Embryonic facial prominence (tissue), 1 donor: ENCODE measurements around the gene EIF2S3B.

Experiments used
- DNase-seq: peaks from one replicate; pipeline ENCODE4 v3.0.0-alpha.2; 2016; ENCODE audit errors: extremely low spot score

EIF2S3B gene

DNA sequence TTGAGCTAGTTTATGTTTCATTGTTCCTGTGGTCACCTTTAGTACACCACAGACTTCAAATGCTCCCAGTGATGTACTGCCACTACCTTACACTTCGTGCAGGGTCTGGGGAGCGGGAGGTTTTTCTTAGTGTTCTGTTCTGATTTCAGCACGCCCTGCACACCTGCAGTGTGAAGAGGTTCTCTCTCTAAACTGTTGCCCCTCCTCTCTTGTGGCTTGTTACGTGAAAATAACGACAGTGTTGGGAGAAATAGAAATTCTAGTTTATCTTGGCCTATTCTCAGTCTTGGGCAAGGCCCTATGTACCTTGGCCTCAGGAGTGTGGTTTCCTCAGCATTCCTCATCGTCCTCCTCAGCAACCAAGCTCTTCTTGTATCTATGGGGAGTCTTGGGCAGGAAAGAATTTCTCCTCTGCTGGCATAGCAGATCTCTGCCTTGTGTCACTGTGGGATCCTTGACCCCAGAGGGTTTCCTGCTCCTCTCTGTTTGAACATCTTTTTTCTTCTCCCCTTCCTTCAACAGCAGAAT lies 48.6 kb downstream of the EIF2S3B start:
- DNase-seq = no peak

DNA sequence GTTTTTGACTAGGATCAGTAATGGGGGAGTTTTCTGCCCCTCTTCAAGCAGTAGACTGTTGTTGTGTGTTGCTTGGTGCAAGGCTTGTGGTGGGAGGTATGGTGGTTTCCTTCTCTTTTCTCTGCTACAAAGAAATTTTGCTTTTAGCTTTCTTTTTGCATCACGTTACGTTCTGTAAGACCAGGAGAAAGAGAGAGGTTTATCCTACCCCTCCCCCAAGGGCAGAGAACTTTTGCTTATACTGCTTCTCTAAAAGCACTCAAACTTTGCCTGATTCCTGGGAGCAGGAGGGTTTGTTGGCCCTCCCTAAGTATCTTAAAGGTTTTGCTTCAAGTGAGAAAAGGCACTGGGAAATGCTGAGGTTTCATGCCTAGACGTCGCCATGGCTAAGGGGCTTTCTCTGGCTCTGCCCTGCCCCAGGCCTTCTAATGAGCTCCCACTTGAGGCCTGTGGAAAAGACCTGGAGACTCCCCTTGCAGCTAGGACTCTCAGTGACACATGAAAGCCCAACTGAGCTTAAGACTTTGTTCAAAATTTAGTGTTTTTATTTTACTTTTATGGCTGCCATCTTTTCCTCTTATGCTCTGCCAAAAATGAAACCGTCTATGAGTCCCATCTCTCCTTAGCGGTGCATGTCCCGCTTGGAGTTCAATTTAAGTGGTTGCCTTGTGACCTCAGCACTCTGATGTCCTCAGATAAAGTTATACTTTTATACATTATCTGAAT lies 49.2 kb downstream of the EIF2S3B start:
- DNase-seq = no peak

DNA sequence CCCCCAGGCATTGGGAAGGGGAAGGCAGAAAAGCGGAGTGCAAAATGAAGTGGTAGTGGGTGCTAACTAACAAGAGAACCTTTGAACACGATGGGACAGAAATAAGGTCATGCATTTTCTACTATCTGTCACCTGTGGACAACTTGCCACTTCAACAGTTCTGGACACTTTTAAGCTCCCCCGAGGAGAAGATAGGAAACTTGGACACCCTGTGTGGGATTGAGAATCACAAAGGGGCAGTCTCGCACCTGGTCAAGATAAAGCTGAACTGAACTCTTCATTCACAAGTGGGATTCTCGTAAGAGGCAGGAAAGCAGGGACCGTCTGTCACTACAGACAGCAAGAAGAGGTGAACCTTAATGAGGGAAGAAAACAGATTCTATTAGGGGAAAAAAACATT lies 51.6 kb downstream of the EIF2S3B start:
- no peak for DNase-seq

DNA sequence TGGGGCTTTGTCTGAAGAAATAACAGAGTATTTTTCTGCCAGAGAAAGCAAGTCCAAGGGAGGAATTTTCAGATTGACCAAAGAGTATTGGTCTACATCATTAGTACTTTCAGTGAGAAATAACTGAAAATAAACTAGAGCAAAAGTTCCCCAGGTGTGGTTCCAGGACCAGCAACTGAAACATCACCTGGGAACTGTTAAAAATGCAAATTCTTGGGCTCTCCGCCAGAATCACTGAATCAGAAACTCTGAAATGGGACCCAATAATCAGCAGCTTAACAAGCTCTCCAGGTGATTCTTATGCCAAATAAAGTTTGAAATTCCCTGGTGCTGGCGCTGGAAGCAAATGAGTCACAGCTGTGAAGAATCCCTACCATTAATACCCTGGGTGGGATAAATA lies 52.1 kb downstream of the EIF2S3B start:
- DNase-seq = no peak
